NCI-H187 (cell line): ENCODE data around the gene MARCHF5.
A peak's percentile ranks its signal among the peaks of the same experiment; 100 is the strongest.
"Not testable (repeated sequence)": the region's sequence is repeated elsewhere in the genome, so short reads cannot be mapped to it uniquely, and the experiment has no call there.

Experiments
- DNase-seq, 2 experiments: peaks; one replicate each; lab custom pipeline; 2025; lab: John Stamatoyannopoulos, UW

Gene MARCHF5

DNA sequence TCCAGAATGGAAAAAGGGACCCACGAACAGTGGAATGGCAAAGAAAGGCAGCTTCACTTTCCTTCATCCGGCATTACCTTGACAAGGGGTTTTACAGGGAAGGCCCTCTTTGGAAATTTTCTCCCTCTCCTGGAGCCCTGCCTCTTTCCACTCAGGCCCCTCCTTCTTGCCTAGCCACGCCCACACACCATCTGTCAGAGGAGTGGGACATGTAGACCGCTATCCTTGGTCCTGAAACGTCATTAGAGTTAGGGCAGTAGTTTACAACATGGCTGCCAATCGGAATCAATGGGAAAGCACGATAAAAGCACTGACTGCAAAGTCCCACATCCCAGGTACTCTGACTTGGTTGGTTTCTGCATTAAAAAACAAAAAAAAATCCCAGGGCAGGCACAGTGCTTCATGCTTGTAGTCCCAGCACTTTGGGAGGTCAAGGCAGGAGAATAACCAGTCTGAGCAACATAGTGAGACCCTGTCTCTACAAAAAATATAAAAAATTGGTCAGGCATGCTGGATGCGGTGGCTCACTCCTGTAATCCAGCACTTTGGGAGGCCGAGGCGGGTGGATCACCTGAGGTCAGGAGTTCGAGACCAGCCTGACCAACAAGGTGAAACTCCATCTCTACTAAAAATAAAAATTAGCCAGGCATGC, 96.4 kb downstream of the MARCHF5 start:
- no peak for DNase-seq

DNA sequence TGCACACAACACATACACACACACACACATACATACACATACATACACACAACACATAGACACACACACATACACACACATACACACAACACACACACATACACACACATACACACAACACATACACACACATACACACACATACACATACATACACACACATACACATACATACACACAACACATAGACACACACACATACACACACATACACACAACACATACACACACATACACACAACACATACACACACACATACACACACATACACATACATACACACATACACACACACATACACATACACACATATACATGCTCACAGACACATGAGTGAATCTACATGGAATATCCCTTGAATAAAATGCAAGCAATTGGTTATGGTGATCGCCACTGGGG, 102.2 kb downstream of the MARCHF5 start:
- DNase-seq, result not testable (repeated sequence)

DNA sequence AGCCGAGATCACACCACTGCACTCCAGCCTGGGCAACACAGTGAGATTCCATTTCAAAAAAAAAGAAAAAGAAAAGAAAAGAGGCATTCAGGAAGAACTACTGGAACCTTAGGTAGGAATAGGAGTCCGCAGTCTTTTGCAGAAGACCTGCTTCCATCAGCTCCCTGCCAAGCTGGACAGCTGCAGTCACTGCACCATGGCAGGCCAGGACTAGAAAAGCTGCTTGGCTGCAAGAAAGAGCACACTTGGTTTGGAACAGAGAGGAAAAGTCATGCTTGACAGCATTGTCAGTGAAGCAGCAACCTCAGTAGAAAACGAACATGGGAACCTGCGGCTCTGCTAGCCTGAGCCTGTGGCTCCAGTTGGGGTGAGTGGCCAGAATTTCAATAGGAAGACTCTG, 104.3 kb downstream of the MARCHF5 start:
- peak in 1 of 2 experiments; percentile 30 for DNase-seq

DNA sequence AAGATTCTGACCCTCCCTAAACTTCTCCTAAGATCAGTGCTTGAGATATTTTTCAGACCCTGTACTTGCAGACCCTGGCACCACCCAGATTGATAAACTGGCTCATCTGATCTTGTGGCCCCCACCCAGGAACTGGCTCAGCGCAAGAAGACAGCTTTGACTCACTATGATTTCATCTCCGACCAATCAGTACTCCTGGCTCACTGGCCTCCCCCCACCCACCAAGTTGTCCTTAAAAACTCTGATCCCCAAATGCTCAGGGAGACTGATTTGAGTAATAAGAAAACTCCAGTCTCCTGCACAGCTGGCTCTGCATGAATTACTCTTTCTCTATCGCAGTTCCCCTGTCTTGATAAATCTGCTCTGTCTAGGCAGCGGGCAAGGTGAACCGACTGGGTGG, 111.3 kb downstream of the MARCHF5 start:
- DNase-seq, result not testable (repeated sequence)
